NCI-H1105 treated with DMSO at 0.1 percent for 48 hours (cell line): ENCODE data around the gene SHROOM3.

Experiments used
- DNase-seq: peaks from one replicate; lab custom pipeline; 2025; lab: John Stamatoyannopoulos, UW

The SHROOM3 gene

GRCh38 chr4:76494243-76494642, 59.2 kb downstream of the SHROOM3 start:
- no peak for DNase-seq

GRCh38 chr4:76494871-76495590, 60.0 kb downstream of the SHROOM3 start:
- DNase-seq, result no peak

DNA sequence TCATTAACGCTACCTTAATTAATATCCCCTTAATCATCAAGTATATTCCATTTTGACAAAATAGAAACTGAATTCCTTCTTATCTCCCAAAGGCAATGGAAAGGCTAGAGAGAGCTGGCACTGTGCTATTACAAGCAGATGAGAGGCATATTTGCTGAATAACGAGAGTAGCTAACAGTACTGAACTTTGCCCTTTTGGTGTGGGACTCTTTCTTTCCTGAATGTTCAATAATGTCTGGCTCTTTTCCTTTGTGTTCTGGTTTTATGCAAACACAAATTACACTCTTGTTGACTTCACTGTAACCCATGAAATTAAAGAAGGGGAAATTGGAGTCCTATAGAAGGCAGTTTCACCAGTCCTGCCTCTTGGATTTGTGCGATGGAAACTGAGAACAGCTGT, 63.5 kb downstream of the SHROOM3 start:
- DNase-seq, result no peak

- DNase-seq, result no peak
Observed at GRCh38 chr4:76499461-76499860, 64.4 kb downstream of the SHROOM3 start.

GRCh38 chr4:76502886-76503285, 67.9 kb downstream of the SHROOM3 start:
- no peak for DNase-seq

- DNase-seq, result peak; percentile 23
Observed at GRCh38 chr4:76504613-76505465, 69.8 kb downstream of the SHROOM3 start.

GRCh38 chr4:76511947-76512346, 76.9 kb downstream of the SHROOM3 start:
- no peak for DNase-seq

DNA sequence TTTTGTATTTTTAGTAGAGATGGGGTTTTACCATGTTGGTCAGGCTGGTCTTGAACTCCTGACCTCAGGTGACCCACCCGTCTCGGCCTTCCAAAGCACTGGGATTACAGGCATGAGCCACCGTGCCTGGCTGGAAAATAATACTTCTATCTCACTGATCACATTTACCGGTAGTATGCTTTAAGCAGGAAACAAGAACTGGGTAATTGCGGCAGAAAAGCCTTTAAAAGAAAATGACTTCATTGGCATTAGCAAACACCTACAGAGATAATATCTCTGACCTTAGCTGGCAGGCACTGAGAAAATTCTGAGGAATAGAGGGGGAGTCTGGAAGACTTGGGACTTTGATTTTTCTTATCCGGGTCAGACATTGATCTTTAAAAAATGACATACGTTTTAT, 78.5 kb downstream of the SHROOM3 start:
- DNase-seq, result no peak

- DNase-seq, result no peak
Observed at GRCh38 chr4:76514087-76514486, 79.1 kb downstream of the SHROOM3 start.

- no peak for DNase-seq
Observed at GRCh38 chr4:76515975-76516843, 81.2 kb downstream of the SHROOM3 start.

GRCh38 chr4:76518241-76518640, 83.2 kb downstream of the SHROOM3 start:
- DNase-seq, result no peak

GRCh38 chr4:76523593-76523992, 88.6 kb downstream of the SHROOM3 start:
- DNase-seq, result no peak

GRCh38 chr4:76525751-76526150, 90.7 kb downstream of the SHROOM3 start:
- no peak for DNase-seq

- no peak for DNase-seq
Observed at GRCh38 chr4:76526585-76526990, 91.6 kb downstream of the SHROOM3 start.

- no peak for DNase-seq
Observed at GRCh38 chr4:76527666-76528065, 92.6 kb downstream of the SHROOM3 start.

- DNase-seq, result no peak
Observed at GRCh38 chr4:76531597-76531996, 96.6 kb downstream of the SHROOM3 start.

DNA sequence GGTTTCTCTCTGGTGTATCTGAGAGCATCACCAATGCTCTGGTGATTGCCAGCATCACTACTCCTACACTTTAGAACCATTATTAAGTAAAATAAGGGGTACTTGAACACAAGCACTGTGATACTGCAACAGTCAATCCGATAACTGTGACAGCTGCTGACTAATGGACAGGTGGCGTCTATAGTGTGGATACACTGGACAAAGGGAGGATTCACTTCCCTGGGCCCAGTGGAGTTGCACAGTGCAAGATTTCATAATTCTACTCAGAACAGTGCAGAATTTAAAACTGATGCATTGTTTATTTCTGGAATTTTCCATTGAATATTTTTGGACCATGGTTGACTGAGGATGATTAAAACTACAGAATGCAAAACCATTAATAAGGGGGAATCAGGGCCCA, 97.8 kb downstream of the SHROOM3 start:
- no peak for DNase-seq

DNA sequence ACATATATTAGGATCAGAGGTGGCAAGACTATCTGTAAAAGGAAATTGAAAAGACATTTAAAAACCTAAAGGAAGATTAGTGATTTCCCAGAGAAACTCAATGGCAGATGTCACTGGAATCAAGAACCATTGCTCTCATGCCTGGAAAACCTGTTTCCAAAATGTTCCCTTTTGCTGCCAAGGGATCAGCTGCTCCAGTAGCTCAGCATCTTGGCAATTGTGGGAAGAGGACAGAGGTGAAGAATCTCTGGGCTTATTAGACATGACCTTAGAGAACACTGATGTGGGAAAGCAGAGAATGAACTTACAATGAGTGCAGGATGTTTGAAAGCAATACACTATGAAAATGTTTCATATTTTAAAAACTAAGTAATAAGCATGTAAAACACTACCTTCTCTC, 98.3 kb downstream of the SHROOM3 start:
- no peak for DNase-seq

DNA sequence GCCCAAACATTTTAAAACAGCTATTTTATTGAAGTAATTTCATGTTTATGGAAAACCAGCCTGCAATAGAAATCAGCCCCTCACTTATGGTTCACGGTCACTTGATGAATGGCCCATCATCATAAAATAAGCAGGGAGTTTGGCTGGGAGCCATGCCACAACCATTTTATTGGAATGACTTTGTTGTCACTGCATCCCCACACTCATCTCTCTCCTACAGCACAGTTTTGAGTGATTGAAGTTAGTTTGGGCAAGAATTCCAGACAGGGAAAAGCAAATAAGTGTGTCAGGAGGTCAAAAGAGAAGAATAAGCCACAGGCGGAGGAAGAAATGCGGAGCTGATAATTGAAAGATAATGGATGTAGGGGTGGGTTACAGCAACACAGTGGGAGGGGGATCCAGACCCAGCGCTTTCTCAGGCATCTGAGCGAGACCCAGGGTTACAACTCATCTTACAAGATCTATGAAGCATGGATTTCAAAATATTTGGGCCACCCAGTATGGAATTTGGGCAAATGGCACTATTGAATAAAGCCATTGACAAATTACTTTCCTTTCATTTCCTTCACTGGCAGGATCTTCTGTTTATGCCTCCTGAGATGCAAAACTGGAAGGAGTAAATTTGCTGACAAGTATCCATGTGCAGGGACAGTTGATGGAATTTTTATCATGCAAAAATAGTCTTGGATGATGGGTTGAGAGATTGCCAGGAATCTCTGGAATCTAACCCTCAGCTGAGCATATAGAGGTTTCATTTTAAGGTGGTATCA, 100.8 kb downstream of the SHROOM3 start:
- DNase-seq, result peak; percentile 59

DNA sequence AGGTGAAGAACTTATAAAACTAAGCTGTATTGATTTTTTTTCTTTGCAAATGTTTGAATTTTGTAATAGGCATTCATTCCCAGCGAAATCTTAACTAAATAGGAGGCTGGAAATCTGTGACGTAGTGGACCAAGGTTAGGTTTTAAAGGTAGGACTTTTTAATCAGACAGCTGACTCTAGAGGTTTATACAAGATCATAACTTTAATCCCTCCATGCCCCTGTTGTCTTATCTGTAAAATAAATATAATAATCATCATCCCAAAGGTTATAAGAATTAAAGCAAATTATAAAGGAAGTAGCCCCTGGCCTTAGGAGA, 101.3 kb downstream of the SHROOM3 start:
- DNase-seq, result no peak

- no peak for DNase-seq
Observed at GRCh38 chr4:76538296-76538695, 103.3 kb downstream of the SHROOM3 start.

GRCh38 chr4:76539979-76540378, 105.0 kb downstream of the SHROOM3 start:
- DNase-seq, result no peak
